ENCODE results near the gene RAB22A.

Gene RAB22A

GRCh38 chr20:58309591-58310290, at the start of gene RAB22A:
RAB22A (plus strand) TSS chr20:58309715; CDS start chr20:58309977, 262 bp downstream.
- peak; percentile 70 for DNase-seq

DNA sequence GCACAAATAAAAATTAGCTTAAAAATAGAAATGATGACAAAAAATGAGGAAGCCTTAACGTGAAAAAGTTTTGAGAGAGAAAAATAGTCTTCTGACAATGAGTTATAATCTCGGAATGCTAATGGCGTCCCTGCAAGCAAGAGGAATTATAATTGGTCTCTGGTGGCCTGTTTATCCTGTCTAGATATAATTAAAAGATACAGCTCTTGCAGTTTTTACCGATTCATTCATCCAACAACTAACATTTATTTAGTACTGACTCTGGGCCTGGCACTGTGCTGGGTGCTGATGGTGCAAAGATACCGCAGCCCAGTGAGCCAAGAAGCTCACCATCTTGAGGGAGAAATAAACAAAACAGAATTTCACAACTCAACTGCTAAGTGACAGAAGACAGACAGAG, 49.5 kb upstream of the RAB22A start:
- DNase-seq = no peak

GRCh38 chr20:58261660-58262059, 47.9 kb upstream of the RAB22A start:
- DNase-seq = no peak

- no peak for DNase-seq
These were observed 45.2 kb upstream of the RAB22A start for GRCh38 chr20:58264271-58264670.

- no peak for DNase-seq
These were observed 41.9 kb upstream of the RAB22A start for GRCh38 chr20:58267389-58268215.

DNA sequence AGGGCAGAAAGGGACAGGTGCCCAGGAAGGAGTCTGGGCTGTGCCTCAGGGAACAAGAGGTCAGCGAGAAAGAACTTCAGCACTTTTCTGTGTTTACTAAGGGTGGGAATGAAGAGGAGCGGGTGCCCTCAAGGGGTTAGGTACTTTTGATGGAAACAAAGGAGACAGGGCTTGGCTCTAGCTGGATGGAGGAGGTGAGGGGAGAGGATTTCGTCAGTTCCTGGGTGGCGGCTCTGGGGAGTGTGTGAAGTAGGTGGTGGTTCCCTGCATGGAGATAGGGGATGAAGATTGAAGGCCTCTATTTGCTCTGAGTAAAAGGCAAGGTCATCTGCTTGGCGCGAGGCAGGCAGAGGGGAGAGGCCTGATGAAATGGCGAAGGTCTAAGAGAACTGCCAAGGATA, 41.1 kb upstream of the RAB22A start:
- DNase-seq = no peak

GRCh38 chr20:58268936-58269619, 40.4 kb upstream of the RAB22A start:
- no peak for DNase-seq

GRCh38 chr20:58271606-58272351, 37.7 kb upstream of the RAB22A start:
- DNase-seq = peak; percentile 8

DNA sequence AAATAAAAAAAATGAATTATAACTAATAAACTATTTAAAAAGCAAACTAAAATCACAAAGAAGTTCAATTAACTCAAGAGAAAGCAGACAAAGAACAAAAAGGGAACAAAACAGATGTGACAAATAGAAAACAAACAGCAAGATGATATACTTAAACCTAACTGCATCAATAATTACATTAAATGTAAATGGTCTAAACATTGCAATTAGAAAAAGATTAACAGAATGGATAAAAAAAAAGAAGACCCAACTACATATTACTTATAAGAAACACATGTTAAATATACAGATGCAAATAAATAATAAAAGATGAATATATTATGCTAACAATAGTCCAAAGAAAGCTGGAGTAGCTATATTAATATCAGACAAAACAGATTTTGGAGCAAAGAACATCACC, 35.1 kb upstream of the RAB22A start:
- DNase-seq = no peak

- DNase-seq = no peak
These were observed 32.4 kb upstream of the RAB22A start for GRCh38 chr20:58277107-58277506.

DNA sequence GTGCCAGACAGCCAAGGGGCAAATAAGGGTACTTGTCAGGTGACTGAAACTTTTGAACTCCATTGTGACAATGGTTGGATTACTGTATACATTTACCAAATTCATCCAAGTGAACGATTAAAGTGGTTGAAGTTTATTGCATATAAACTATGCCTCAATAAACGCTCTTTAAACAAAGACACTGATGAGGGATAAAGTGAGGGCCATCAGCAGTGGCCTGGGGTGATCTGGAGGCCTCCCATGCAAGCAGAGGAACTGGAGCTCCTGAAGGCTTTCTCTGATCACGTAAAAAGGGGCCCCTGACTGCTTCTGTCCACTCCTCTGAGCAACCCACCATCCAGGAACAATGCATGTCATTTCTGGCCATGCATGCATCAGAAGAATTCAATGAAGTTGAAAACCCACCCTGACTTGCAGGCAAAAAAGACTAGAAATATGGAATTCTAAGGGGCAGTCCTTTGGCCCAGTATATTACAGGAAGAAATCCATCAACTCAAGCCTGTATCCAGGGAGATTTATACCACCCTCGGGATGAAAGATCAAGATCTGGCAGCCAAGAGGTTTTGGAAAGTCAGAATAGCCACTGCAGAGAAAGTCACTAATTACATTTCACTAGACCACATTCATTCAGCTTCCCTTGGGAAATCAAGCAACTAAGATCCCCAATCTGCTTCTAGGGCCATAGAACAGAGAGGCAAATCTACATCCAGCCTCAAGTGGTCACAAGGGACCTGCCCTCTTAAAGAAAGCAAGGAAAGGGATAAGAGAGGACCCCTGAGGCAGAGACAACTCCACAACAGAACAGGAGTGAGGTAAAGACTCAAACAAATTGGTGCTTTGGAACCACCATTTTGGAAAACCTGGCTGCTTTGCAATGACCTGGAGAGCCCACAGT, 31.7 kb upstream of the RAB22A start:
- peak; percentile 21 for DNase-seq

DNA sequence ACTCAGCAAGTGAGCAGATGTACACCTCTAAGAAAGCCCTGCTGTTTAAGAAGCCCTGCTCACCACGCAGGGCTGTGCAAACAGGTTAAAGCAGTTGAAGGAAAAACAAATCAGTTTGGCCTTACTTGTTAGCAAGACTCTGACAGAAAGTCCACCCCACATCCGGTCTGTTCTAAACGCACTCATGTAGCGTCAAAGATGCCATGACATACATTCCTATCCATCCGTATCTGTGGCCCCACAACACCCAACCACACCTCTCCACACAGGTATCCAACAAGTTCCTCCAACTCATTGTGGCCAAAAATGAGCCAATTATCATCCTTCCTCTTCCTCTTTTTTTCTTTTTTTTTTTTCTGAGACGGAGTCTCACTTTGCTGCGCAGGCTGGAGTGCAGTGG, 22.8 kb upstream of the RAB22A start:
- DNase-seq = no peak

DNA sequence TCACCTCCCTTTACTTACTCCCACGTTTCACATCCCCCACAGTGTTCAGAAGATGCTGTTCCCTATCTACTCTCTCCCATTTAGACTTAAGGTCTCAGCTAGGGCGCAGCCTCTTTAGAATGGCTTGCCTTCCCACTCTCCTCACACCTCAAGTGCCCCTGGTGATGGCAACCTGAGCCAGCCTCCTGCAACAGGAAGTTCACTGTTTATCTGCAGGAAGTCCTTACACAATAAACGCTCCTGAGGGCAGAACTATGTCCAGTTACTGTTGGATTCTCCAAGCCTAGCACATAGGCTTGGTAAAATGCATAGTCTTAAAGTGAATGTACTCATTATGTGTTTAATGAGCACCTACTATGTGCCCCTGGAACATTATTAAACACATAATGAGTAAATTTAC, 21.9 kb upstream of the RAB22A start:
- no peak for DNase-seq

DNA sequence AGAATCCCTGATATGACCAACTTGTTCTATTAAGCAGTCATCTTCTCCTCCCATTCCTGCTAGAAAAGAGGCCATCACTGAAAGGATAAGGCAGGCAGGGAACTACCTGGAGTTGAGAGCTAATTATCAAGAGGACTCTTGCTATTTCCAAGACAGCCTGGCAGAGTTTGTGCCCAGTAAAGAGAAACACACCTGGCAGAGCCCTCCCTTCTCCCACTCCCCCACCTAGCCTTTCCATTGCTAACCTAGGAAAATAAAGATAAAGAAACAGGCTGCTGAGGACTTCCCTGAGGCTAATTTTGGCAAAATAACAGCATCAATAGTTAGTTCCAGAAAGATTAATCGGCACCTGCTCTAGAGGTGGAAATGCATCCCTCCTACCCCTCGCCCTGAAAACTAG, 20.4 kb upstream of the RAB22A start:
- DNase-seq = no peak

- peak; percentile 24 for DNase-seq
These were observed 16.1 kb upstream of the RAB22A start for GRCh38 chr20:58293453-58293852.

DNA sequence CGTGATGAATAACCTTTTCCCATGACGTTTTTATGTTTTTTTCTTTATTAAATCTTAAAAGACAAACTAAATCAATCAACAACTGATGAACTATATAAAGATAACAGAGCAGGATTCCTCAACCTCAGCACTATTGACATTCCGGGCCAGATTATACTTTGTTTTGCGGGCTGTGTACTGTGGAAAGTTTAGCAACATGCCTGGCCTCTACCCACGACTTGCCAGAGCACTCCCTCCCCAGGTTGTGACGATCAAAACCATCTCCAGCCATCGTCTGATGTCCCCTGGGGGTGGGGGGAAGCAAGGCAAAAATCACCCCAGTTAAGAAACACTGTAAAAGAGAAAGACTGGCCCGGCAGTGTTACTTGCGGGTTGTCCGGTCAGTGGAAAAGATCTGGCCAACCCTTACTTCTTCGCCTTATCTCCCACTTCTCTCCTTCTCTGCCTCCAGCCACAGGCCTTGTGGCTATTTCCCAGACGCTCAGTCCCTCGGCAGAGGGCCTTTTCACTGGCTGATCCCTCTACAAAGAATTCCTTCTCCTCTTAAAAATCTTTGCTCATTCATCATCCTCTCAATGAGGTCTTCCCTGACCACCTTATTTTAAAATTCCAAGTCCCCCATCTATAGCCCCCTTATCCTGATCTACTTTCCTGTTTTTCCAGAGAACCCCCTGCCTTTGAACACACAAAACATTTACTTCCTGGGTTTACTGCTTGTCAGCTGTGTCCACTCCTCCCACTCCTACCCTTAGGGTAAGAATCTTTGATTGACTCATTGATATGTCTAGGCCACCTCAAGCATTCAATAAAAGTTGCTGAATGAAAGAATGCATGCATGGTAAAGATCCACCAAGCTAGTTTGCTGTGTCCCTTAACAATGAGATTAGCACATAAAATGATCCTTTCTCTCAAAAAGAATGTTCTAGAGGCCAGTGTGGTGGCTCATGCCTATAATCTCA, 14.7 kb upstream of the RAB22A start:
- DNase-seq = no peak

- no peak for DNase-seq
These were observed 13.3 kb upstream of the RAB22A start for GRCh38 chr20:58296051-58296837.

- DNase-seq = no peak
These were observed 12.1 kb upstream of the RAB22A start for GRCh38 chr20:58297394-58297793.

DNA sequence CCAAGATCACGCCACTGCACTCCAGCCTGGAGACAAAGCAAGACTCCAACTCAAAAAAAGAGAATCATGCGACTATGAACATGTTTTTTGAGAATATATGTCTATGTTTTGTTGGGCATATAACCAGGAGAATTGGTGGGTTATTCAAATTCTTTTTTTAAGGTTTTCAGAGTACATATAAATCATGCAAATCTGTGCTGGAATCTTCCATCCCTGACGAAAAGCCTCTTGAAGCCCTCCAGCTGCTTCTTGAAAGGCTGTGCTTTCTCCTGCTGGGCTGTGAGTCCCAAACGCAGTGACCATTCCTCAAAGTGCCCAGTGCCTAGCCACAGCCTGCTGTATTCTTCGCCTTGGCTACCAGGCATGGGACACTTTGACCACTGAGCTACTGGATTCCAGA, 9.2 kb upstream of the RAB22A start:
- DNase-seq = no peak

DNA sequence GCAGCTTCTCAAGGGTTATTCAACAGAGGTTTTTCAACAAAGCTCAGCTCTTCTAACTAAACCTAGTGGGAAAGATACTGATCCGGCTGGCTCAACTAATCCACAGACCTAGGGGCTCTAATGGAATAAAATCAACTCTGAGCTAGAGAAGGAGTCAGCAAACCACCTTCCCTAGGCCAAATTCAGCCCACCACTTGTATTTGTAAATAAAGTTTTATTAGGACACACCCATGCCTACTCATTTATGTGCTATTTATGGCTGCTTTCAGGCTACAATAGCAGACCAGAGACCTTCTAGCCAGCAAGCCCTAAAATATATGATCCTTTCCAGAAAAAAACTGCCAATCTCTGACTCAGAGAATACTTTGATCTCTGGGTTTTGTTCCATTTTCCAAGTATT, 6.0 kb upstream of the RAB22A start:
- DNase-seq = no peak
